GM18868 (cell line): ENCODE measurements around the gene IMMP1L.

ENCODE experiments used
- ATAC-seq: cut with Tn5 transposase; IDR thresholded peaks from one replicate; pipeline ENCODE4 v1.9.1; 2021; ENCODE audit warnings: mild to moderate bottlenecking, moderate library complexity; ENCODE audit not compliant: unreplicated experiment

IMMP1L gene

DNA sequence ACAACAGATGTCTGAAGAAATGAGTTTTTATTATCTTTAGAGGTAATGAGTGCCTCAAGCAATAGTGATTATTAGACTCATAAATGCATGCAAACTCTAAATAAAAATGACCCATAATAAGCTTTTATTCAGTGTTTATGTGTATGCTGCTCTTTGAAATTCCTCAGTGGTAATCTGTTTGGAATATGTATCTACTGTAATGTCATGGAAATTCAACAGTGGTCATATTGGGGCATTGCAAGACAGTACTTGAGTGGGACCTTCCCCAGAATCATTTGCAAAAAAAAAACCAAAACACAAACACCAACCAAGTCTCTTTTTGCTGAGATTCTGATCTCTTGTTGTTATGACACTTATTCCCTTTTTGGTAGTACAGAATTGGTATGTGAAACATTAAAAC lies 104.8 kb downstream of the IMMP1L start:
- no peak for ATAC-seq

GRCh38 chr11:31397239-31397834 lies 112.1 kb downstream of the IMMP1L start:
- ATAC-seq, result peak; percentile 62

- ATAC-seq, result no peak
Observed at GRCh38 chr11:31387379-31387778, 122.0 kb downstream of the IMMP1L start.

DNA sequence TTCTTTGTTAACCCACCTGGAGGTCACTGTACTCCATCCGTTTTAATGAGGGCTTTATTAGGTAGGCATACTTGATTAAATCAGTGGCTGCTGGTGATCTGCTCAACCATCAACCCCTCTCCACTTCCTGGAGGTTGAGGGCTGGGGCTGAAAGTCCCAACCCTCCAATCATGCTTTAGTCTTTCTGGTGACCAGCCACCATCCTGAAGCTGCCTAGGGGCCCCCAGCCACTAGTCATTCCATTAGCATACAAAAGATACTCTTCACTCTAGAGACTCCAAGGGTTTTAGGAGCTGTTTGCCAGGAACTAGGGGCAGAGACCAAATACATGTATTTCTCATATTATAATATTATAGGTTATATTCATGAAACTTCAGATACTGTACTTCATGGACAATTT lies 126.3 kb downstream of the IMMP1L start:
- ATAC-seq, result no peak
